Brain pericyte (primary cell): Measurements from ENCODE around the gene DIMT1.

Experiments
- DNase-seq: peaks from one replicate; pipeline ENCODE4 v3.0.0-alpha.2; 2012; ENCODE audit warnings: low read depth, low spot score

Gene DIMT1

GRCh38 chr5:62371409-62371808 lies 32.3 kb downstream of the DIMT1 start:
- no peak for DNase-seq

GRCh38 chr5:62369039-62369438 lies 34.7 kb downstream of the DIMT1 start:
- no peak for DNase-seq

- DNase-seq, result no peak
These were observed 41.0 kb downstream of the DIMT1 start for GRCh38 chr5:62362701-62363100.

GRCh38 chr5:62354028-62354874 lies 49.5 kb downstream of the DIMT1 start:
- DNase-seq, result no peak

GRCh38 chr5:62348723-62349481 lies 54.8 kb downstream of the DIMT1 start:
- DNase-seq, result no peak

GRCh38 chr5:62347928-62348327 lies 55.8 kb downstream of the DIMT1 start:
- no peak for DNase-seq

GRCh38 chr5:62346748-62347147 lies 57.0 kb downstream of the DIMT1 start:
- no peak for DNase-seq

GRCh38 chr5:62343428-62343827 lies 60.3 kb downstream of the DIMT1 start:
- DNase-seq, result no peak

- no peak for DNase-seq
These were observed 61.2 kb downstream of the DIMT1 start for GRCh38 chr5:62342476-62342837.

GRCh38 chr5:62341783-62342475 lies 61.8 kb downstream of the DIMT1 start:
- DNase-seq, result no peak

- no peak for DNase-seq
These were observed 62.7 kb downstream of the DIMT1 start for GRCh38 chr5:62340979-62341378.

GRCh38 chr5:62340392-62340791 lies 63.3 kb downstream of the DIMT1 start:
- no peak for DNase-seq
